HFFc6 (cell line): ENCODE data around the gene MMP7. TPM values are rescaled to one million over a fixed set of nuclear protein-coding genes. Genes with fewer than 3 reads are reported as not detected.
A peak's percentile ranks its signal among the peaks of the same experiment; 100 is the strongest.
"Not testable (repeated sequence)": the region's sequence is repeated elsewhere in the genome, so short reads cannot be mapped to it uniquely, and the experiment has no call there.

Experiments
- DNase-seq: peaks from one replicate; pipeline ENCODE4 v3.0.0-alpha.2; 2018
- H3K27ac Mint-ChIP-seq: 2 replicates; pipeline ENCODE4 v1.8.0; 2020; ENCODE audit warnings: mild to moderate bottlenecking, mixed read lengths
- H3K27me3 Mint-ChIP-seq: 2 replicates; pipeline ENCODE4 v1.8.0; 2021; ENCODE audit warnings: mild to moderate bottlenecking, moderate library complexity, mixed read lengths; ENCODE audit not compliant: insufficient read depth
- H3K36me3 Mint-ChIP-seq: 2 replicates; pipeline ENCODE4 v1.8.0; 2021; ENCODE audit warnings: low read depth, mixed read lengths
- H3K4me1 Mint-ChIP-seq: 2 replicates; pipeline ENCODE4 v1.8.0; 2020; ENCODE audit warnings: low read depth, mixed read lengths
- H3K4me3 Mint-ChIP-seq: 2 replicates; pipeline ENCODE4 v1.8.0; 2020; ENCODE audit warnings: mild to moderate bottlenecking, moderate library complexity, mixed read lengths
- H3K9me3 Mint-ChIP-seq: 2 replicates; pipeline ENCODE4 v1.8.0; 2020; ENCODE audit warnings: mild to moderate bottlenecking, mixed read lengths
- CTCF ChIP-seq: fragments of 200-600 bp; sonication (generic); IDR thresholded peaks from 2 replicates; pipeline ENCODE4 v1.5.0; 2021; ENCODE audit warnings: antibody characterized with exemption, mild to moderate bottlenecking
- total RNA-seq, 6 experiments: library from RNA; stranded (reverse); fragmentation: NEBNext Ultra II Directional; extraction: Animal tissue kit (Norgen Biotek cat#: 25700); gene quantifications; 2 replicates in 1 of 6; 3 replicates in 5 of 6; pipeline ENCODE4 v1.2.3, GENCODE V29; 2021

Gene MMP7
- total RNA-seq, 6 experiments from 2014 or later, result not detected

- Mint-ChIP-seq H3K9me3 (no peaks in the 10 kb centered on the region), H3K27me3 (peaks cover 20% of the 10 kb centered on the region), H3K27ac (no peak overlapping the region), H3K4me1 (no peaks in the 10 kb centered on the region), H3K4me3 (no peak overlapping the region), H3K36me3 (no peaks in the 10 kb centered on the region; the same call in 1 of the 2 replicates)
- DNase-seq, result no peak
- no peak for TF ChIP-seq CTCF
Measured at GRCh38 chr11:102513869-102514268, 16.7 kb downstream of the MMP7 start.

DNA sequence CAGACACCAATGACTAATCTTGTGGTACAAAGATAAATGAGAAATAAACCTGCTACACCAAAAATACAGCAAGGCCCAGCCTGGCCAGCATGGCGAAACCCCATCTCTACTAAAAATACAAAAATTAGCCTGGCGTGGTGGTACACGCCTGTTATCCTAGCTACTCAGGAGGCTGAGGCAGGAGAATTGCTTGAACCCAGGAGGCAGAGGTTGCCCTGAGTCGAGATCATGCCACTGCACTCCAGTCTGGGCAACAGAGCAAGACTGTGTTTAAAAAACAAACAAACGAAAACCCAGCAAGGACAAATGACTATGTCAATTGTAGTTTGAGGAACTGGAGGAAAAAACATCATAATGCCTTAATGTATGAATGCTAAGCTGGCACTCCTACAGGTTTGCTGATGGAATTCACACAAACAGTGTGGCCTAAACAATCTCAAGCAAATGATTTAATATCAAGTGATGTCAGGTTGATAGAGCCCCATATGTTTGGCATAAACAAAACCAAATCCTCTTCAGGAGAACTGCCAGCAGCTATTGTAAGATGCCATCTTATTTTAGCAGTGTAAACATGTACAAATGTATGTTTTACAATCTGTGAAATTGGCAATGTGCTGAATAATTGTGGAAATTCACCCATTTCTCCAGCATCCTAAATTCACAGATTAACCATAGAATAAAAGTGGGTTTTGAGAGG, 20.0 kb downstream of the MMP7 start:
- Mint-ChIP-seq H3K4me1 (no peaks in the 10 kb centered on the region), H3K27me3 (peaks cover 15% of the 10 kb centered on the region), H3K27ac (no peak overlapping the region), H3K4me3 (no peak overlapping the region), H3K9me3 (no peaks in the 10 kb centered on the region), H3K36me3 (no peaks in the 10 kb centered on the region)
- TF ChIP-seq CTCF, result no peak
- DNase-seq, result no peak

DNA sequence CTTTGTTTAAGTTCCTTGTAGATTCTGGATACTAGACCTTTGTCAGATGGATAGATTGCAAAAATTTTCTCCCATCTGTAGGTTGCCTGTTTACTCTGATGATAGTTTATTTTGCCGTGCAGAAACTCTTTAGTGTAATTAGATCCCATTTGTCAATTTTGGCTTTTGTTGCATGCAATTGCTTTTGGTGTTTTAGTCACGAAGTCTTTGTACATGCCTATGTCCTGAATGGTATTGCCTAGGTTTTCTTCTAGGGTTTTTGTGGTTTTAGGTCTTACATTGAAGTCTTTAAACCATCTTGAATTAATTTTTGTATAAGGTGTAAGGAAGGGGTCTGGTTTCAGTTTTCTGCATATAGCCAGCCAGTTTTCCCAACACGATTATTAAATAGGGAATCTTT, 27.7 kb downstream of the MMP7 start:
- H3K4me1 Mint-ChIP-seq, result peaks cover 12% of the 10 kb centered on the region
- not testable (repeated sequence) for H3K4me3 Mint-ChIP-seq
- DNase-seq, result peak; percentile 7

DNA sequence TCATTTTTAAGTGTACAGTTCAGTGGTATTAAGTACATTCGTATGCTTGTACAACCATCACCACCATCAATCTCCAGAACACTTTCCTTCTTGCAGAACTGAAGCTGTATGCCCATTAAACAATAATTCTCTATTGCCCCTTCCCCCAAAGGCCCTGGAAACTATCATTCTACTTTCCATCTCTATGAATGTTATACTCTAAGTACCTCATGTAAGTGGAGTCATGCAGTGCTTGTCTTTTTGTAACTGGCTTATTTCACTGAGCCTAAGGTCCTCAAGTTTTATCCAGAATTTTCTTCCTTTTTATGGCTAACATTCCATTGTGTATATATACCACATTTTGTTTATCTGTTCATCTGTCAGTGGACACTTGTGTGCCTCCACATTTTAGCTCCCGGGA, 29.7 kb downstream of the MMP7 start:
- Mint-ChIP-seq H3K4me3 (no peak overlapping the region), H3K9me3 (no peaks in the 10 kb centered on the region), H3K27ac (no peak overlapping the region), H3K27me3 (peaks cover 21% of the 10 kb centered on the region), H3K4me1 (peaks cover 18% of the 10 kb centered on the region), H3K36me3 (no peaks in the 10 kb centered on the region)
- TF ChIP-seq CTCF, result no peak
- DNase-seq, result no peak

More for the DNA sequence above, 27.7 kb downstream of the MMP7 start:
- peaks cover 21% of the 10 kb centered on the region for H3K27me3 Mint-ChIP-seq
- not testable (repeated sequence) for H3K36me3 Mint-ChIP-seq, H3K27ac Mint-ChIP-seq, H3K9me3 Mint-ChIP-seq

- H3K27ac Mint-ChIP-seq, result no peak overlapping the region
Measured at GRCh38 chr11:102499931-102500330, 30.6 kb downstream of the MMP7 start.

More at GRCh38 chr11:102499931-102500330, 30.6 kb downstream of the MMP7 start:
- H3K4me1 Mint-ChIP-seq, result peaks cover 27% of the 10 kb centered on the region
- no peak overlapping the region for H3K4me3 Mint-ChIP-seq
- DNase-seq, result no peak
- H3K36me3 Mint-ChIP-seq, result no peaks in the 10 kb centered on the region
- TF ChIP-seq CTCF, result no peak
- peaks cover 21% of the 10 kb centered on the region for H3K27me3 Mint-ChIP-seq
- no peaks in the 10 kb centered on the region for H3K9me3 Mint-ChIP-seq
